HL-60/S4 (cell line): ENCODE results near the gene IRAK1BP1.
"Not testable (repeated sequence)": the region's sequence is repeated elsewhere in the genome, so short reads cannot be mapped to it uniquely, and the experiment has no call there.

Experiments used
- in situ Hi-C: fragments of 300-500 bp; cut with MboI; formaldehyde crosslinking; loops from 2 replicates; pipeline ENCODE4 v1.14.3; 2022; ENCODE audit warnings: low sequenced_read_pairs

Gene IRAK1BP1

DNA sequence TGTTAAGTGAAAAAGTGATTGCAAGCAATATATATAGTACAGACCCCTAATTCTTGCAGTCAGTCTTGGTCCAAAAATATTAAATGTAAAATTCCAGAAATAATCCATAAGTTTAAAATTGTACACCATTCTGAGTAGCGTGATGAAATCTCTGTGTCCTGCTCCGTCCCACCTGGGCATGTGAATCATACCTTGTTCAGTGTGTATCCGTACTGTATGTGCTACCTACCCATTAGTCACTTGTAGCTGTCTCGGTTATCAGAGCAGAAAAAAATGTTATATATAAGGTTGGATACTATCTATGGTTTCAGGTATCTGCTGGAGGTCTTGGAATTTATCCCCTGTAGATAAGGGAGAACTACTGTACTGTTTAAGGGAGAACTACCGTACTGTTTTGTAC is 16.3 kb downstream of the IRAK1BP1 start:
- in situ Hi-C loops = no loop called here

DNA sequence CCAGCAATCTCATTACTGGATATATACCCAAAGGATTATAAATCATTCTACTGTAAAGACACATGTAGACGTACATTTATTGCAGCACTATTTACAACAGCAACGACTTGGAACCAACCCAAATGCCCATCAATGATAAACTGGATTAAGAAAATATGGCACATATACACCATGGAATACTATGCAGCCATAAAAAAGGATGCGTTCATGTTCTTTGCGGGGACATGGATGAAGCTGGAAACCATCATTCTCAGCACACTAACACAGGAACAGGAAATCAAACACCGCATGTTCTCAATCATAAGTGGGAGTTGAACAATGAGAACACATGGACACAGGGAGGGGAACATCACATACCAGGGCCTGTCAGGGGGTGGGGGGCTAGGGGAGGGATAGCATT is 22.6 kb downstream of the IRAK1BP1 start:
- in situ Hi-C loops = not testable (repeated sequence)

- in situ Hi-C loops = no loop called here
Measured at GRCh38 chr6:78896227-78896626, 28.9 kb downstream of the IRAK1BP1 start.

DNA sequence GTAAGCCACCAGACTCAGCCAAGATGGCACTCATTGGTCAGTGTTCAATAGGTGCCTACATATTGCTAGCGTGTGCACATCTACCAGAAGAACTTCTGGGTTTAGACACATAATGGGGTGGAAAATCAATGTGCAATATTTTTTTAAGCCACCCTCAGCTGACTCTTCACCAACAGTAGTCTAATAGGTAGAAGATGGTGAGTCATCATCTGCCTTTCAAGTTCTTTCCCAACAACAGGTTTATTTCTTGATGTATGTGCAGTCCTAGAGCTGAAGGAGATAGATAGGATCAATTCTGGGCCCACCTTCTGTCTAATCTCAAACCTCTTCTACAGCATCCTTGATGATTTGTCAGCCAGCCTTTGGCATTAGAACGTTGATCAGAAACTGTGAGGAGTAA is 41.3 kb downstream of the IRAK1BP1 start:
- in situ Hi-C loops = no loop called here

DNA sequence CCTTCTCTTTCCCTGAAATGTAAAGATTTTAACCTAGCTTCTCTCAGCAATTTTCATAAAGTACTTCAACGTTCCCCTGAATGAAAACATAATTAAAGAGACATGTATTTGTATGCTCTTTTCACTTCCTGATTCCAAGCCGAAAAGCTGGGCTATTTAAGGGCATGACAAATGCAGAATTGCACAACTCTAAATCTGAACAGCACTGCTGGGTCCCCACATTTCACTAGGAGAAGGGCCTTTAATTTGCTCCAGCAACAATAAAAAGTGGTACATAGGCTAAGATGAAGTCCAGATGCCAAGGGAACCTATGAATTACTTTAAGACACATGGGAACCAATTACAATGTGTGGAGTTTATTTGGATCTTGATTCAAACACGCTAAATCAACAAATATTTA is 42.0 kb downstream of the IRAK1BP1 start:
- in situ Hi-C loops = no loop called here

GRCh38 chr6:78910010-78910409 is 42.7 kb downstream of the IRAK1BP1 start:
- in situ Hi-C loops = no loop called here

- in situ Hi-C loops = no loop called here
Measured at GRCh38 chr6:78910591-78911171, 43.3 kb downstream of the IRAK1BP1 start.

GRCh38 chr6:78911218-78911940 is 44.0 kb downstream of the IRAK1BP1 start:
- in situ Hi-C loops = no loop called here

DNA sequence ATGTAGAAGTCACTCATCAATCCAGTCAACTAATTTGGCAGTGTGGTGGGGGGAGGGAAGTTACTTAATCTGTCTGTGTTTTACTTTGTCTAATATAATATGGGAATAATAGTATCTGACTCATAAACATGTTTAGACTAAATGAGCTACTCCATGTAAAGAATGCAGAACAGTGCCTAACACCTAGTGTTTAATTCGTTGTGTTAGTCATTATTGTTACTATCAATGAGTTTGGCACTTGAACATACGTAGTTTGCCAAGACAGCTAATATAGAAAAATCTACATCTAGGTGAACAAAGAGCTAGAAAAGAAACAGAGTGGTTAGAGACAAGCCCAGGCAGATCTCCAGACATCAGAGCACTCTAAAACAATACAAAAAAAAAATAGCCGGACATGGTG is 49.1 kb downstream of the IRAK1BP1 start:
- in situ Hi-C loops = no loop called here

DNA sequence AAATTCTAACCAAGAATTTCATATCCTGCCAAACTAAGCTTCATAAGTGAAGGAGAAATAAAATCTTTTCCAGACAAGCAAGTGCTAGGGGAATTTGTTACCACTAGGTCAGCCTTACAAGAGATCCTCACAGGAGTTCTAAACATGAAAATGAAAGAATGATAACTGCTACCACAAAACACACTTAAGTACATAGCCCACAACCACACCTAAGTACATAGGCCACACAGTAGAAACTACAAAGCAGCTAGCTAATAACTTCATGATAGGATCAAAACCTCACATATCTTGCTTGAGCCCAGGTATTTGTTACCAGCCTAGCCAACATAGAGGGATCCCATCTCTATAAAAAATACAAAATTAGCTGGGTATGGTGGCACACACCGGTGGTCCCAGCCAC is 50.4 kb downstream of the IRAK1BP1 start:
- in situ Hi-C loops = no loop called here

GRCh38 chr6:78921168-78921567 is 53.8 kb downstream of the IRAK1BP1 start:
- in situ Hi-C loops = not testable (repeated sequence)

DNA sequence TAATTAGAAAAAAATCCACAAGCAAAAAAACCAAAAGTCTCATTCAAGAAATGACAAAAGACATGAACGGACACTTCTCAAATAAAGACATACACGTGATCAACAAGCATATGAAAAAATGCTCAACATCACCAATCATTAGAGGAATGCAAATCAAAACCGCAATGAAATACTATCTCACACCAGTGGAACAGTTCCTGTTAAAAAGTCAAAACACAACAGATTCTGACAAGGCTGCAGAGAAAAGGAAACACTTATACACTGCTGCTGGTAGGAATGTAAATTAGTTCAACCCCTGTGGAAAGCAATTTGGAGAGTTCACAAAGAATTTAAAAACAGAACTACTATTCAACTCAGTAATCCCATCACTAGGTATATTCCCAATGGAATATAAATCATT is 58.0 kb downstream of the IRAK1BP1 start:
- in situ Hi-C loops = no loop called here

DNA sequence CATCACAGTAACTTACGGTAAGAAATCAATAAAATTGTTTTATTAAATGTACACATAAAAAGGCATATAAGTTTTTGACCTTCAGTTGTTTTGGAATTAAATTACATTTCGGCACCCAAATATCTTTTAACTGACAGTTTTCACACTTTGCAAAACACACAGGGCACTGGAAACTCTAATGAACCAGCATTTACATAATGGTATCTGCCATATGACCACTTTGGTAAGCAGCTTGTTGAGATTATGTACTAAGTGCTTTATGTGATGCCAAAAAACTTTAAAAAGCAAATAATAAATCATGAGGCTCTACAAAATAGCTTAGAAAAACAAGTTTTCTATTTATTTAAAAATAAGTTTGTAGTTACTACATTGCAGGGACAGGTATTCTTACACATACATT is 68.2 kb downstream of the IRAK1BP1 start:
- in situ Hi-C loops = no loop called here

GRCh38 chr6:78936515-78936914 is 69.2 kb downstream of the IRAK1BP1 start:
- in situ Hi-C loops = no loop called here

DNA sequence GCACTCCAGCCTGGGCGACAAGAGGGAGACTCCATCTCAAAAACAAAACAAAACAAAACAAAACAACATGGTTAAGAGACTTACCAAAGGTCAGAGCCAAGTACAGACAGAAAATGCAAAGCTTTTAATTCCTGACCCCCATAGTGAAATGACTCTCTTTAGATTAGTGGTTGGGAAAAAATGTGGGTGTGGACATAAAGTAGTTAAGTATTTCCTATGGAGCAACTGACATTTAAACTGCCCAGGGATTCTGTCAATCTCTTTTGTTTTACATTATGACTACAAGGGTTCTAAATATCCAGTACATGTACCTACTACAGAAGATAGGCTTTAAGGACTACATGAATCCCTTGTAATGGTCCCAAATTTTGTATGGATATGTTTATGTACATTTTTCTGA is 75.1 kb downstream of the IRAK1BP1 start:
- in situ Hi-C loops = no loop called here

DNA sequence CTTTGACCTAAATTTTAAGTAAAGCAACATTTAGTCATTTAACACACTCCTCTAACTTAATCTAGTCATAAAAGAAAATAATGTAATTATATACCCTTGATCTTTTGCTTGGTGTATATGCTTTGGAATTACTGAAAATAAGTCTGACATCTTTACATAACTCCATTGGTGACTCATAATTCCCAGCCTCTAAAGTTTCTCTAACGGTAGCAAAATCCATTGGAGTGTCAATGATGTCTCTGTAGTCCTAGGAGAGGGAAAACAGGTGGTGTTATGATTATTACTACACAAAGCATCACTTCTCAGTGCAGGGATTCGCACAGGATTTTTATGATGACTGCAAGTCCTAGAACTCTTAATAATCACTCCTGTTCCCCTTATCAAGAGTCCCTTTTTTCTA is 80.2 kb downstream of the IRAK1BP1 start:
- in situ Hi-C loops = no loop called here

DNA sequence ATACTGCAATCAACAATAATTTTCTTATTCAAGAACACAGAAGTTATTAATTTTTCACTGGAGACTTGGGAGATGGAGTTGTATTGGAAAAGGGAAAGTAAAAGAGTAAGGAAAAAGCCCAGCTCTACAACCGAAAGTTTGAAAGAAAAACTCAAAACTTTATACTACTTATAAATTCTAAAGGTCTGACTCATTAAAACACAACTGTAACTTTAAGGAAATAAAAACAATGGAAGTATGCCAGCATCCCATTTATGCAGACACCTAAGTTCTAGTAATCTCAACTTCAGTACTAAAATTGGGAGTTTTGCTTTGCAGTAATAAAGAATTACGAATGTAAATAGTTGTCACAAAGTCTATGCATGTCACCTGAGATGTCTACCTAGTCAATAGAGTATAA is 80.6 kb downstream of the IRAK1BP1 start:
- in situ Hi-C loops = no loop called here

GRCh38 chr6:78948785-78949184 is 81.4 kb downstream of the IRAK1BP1 start:
- in situ Hi-C loops = no loop called here

DNA sequence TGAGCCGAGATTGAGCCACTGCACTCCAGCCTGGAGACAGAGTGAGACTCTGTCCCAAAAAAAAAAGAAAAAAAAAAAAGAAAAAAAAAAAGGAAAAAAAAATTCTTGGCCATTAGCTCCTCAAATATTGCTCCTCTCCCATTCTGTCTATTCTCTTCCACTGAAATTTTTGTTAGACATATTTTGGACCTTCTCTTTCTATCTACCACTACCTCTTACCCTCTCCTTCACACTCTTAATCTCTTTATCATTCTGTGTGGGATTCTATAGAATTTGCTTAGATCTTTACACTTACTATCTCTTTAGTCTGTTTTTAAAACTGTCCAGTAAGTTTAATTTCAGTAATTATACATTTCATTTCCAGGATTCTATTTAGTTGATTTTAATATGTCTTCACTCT is 85.0 kb downstream of the IRAK1BP1 start:
- in situ Hi-C loops = no loop called here
